ENCODE data around the gene BTBD2. TPM values are rescaled to one million over a fixed set of nuclear protein-coding genes. Genes with fewer than 3 reads are reported as not detected.
A peak's percentile ranks its signal among the peaks of the same experiment; 100 is the strongest.

The BTBD2 gene
- total and polyA plus RNA-seq, 2 of the 13 experiments (the other 11 are each of a cell fraction or from before 2014, with no cell fraction given) = 28.1 to 45.3 TPM

GRCh38 chr19:1942078-1942933 is 73.2 kb downstream of the BTBD2 start (continued):
- peak; percentile 85; the same call in 1 of the 2 replicates for TF ChIP-seq ZNF343 (CRISPR knock-in tag; IDR thresholded peaks at IDR 0.05)
- no peak for TF ChIP-seq SP2 (CRISPR knock-in tag; IDR thresholded peaks at IDR 0.05)
- TF ChIP-seq ATRX (CRISPR knock-in tag; IDR thresholded peaks at IDR 0.05; ENCODE audit: borderline replicate concordance) = no peak
- TF ChIP-seq ZNF451 (CRISPR knock-in tag; IDR thresholded peaks at IDR 0.05) = 0 out of 2 replicates have a peak, but pooled peaks have one; percentile 58
- no peak for TF ChIP-seq SOX6 (IDR thresholded peaks at IDR 0.05)
- peak; percentile 56 for TF ChIP-seq SOX6 (CRISPR knock-in tag; IDR thresholded peaks at IDR 0.05)
- TF ChIP-seq MTERF4 (CRISPR knock-in tag; IDR thresholded peaks at IDR 0.05) = no peak
- TF ChIP-seq ZNF512B (CRISPR knock-in tag; IDR thresholded peaks at IDR 0.05; ENCODE audit: borderline replicate concordance) = no peak
- TF ChIP-seq DMAP1 (CRISPR knock-in tag; IDR thresholded peaks at IDR 0.05) = 0 out of 2 replicates have a peak, but pooled peaks have one; percentile 14
- 0 out of 2 replicates have a peak, but pooled peaks have one; percentile 23 for TF ChIP-seq ZNF83 (CRISPR knock-in tag; IDR thresholded peaks at IDR 0.05; ENCODE audit: borderline replicate concordance)
- TF ChIP-seq NKX3-1 (CRISPR knock-in tag; IDR thresholded peaks at IDR 0.05) = no peak
- TF ChIP-seq ZNF629 (CRISPR knock-in tag; conservative IDR thresholded peaks at IDR 0.05) = no peak
- no peak for TF ChIP-seq ZNF766 (CRISPR knock-in tag; IDR thresholded peaks at IDR 0.05; ENCODE audit: borderline replicate concordance)
- no peak for TF ChIP-seq TBX3 (IDR thresholded peaks at IDR 0.05; ENCODE audit: borderline replicate concordance)
- TF ChIP-seq MEF2D (CRISPR knock-in tag; IDR thresholded peaks at IDR 0.05) = peak; percentile 54; the same call in 1 of the 2 replicates
- no peak for TF ChIP-seq GTF3A (CRISPR knock-in tag; conservative IDR thresholded peaks at IDR 0.05)
- TF ChIP-seq ZNF326 (CRISPR knock-in tag; IDR thresholded peaks at IDR 0.05; ENCODE audit: borderline replicate concordance) = no peak
- TF ChIP-seq ZNF639 (CRISPR knock-in tag; conservative IDR thresholded peaks at IDR 0.05) = peak; percentile 66; the same call in 1 of the 2 replicates
- no peak for TF ChIP-seq ZNF704 (CRISPR knock-in tag; IDR thresholded peaks at IDR 0.05; ENCODE audit: borderline replicate concordance)
- peak; percentile 86; the same call in 1 of the 2 replicates for TF ChIP-seq PCBP1 (IDR thresholded peaks at IDR 0.05; ENCODE audit: borderline replicate concordance, low read depth, low read length)
- peak; percentile 62 for TF ChIP-seq KAT8 (CRISPR knock-in tag; IDR thresholded peaks at IDR 0.05)
- peak; percentile 73; the same call in 1 of the 2 replicates for TF ChIP-seq SALL2 (CRISPR knock-in tag; IDR thresholded peaks at IDR 0.05)
- no peak for TF ChIP-seq ZBTB8A (CRISPR knock-in tag; IDR thresholded peaks at IDR 0.05; ENCODE audit: borderline replicate concordance, low read depth)
- peak; percentile 7; the same call in 1 of the 2 replicates for TF ChIP-seq ZNF747 (CRISPR knock-in tag; IDR thresholded peaks at IDR 0.05; ENCODE audit: borderline replicate concordance)

Data from HepG2 (cell line).